Measurements from ENCODE around the gene SURF4.
"Not testable (repeated sequence)": the region's sequence is repeated elsewhere in the genome, so short reads cannot be mapped to it uniquely, and the experiment has no call there.

Gene SURF4

DNA sequence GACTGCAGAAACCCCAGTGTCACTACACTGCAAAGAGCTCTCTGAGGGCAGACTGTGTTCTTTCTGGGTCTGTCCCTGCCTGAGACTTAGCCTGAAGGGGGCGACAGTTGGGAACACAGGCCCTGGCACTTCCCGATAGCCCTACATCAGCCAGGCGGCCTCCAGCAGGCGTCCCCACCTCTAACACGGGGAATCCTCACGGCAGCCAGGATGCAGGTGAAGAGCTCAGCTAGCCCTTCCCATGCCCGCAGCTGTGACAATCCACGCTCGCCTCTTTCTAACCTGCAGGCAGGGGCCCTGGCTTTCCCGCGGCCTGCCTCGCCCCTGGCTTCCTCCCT is 33.8 kb downstream of the SURF4 start:
- H3K4me1 ChIP-seq (ENCODE audit: insufficient read depth, low read length): peaks cover 7% of the 10 kb centered on the region
- no peak overlapping the region for H3K4me3 ChIP-seq (ENCODE audit: low read length)
- no peak overlapping the region for H3K9ac ChIP-seq (ENCODE audit: low read depth, low read length)
- no peaks in the 10 kb centered on the region for H3K27me3 ChIP-seq (ENCODE audit: insufficient read depth, low read length)
- peaks cover 79% of the 10 kb centered on the region for H3K36me3 ChIP-seq (ENCODE audit: insufficient read depth, low read length)
- no peaks in the 10 kb centered on the region for H3K9me3 ChIP-seq (ENCODE audit: insufficient read depth, low read depth, low read length)
- peak overlapping the region; percentile 62; the same call in 1 of the 2 replicates for H3K27ac ChIP-seq (ENCODE audit: low read depth, low read length)
- WGBS: 73% methylated on average over 12 of the region's 12 CpGs

GRCh38 chr9:133341369-133342068 is 34.3 kb downstream of the SURF4 start:
- Histone ChIP-seq H3K9ac (ENCODE audit: low read depth, low read length) (no peak overlapping the region), H3K4me3 (ENCODE audit: low read length) (no peak overlapping the region), H3K36me3 (ENCODE audit: insufficient read depth, low read length) (peaks cover 79% of the 10 kb centered on the region), H3K27ac (ENCODE audit: low read depth, low read length) (no peak overlapping the region), H3K4me1 (ENCODE audit: insufficient read depth, low read length) (peaks cover 4% of the 10 kb centered on the region), H3K27me3 (ENCODE audit: insufficient read depth, low read length) (no peaks in the 10 kb centered on the region), H3K9me3 (ENCODE audit: insufficient read depth, low read depth, low read length) (no peaks in the 10 kb centered on the region)
- 94% methylated on average over 15 of the region's 15 CpGs for WGBS

DNA sequence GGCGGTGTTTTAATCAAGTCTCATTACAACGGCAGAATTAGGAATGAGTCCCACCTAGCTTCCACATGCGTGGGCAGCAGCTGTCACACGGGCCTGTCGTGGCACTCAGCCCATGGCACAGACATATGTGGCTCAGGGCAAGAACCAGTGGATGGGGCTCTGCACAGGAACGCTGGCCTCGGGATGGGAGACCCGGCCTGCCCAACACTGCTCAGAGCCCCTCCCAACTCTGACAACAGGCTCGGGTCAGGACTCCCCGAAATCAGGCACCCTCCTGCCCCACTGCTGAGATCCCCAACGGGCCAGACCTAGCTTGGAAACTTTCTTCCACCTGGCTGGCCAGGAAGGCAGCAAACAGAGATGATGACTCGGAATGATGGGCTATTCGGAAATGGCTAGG is 34.9 kb downstream of the SURF4 start:
- Histone ChIP-seq H3K9me3 (ENCODE audit: insufficient read depth, low read depth, low read length) (no peaks in the 10 kb centered on the region), H3K27ac (ENCODE audit: low read depth, low read length) (no peak overlapping the region), H3K4me3 (ENCODE audit: low read length) (no peak overlapping the region), H3K36me3 (ENCODE audit: insufficient read depth, low read length) (peaks cover 74% of the 10 kb centered on the region), H3K27me3 (ENCODE audit: insufficient read depth, low read length) (no peaks in the 10 kb centered on the region), H3K9ac (ENCODE audit: low read depth, low read length) (no peak overlapping the region), H3K4me1 (ENCODE audit: insufficient read depth, low read length) (no peaks in the 10 kb centered on the region)
- 96% methylated on average over 13 of the region's 13 CpGs for WGBS

DNA sequence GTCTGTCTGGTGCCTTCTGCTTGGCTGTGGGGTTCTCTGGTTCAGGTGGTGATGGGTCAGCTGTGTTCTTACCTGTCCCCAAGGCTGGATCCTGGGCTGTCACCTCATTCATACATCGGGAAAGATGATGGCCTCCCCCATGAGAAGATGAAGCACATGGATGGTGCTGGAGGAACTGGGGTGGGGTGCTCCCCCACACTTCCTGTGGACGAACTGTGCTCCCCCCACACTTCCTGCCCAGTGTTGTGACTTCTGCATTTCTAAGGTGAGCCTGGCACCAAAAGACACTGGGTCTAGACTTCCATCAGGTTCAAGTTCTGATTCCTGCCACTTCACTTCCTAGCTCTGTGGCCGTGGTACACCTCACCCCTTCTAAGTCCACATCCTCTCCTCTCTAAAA is 35.6 kb downstream of the SURF4 start:
- Histone ChIP-seq H3K27ac (ENCODE audit: low read depth, low read length) (no peak overlapping the region), H3K4me1 (ENCODE audit: insufficient read depth, low read length) (no peaks in the 10 kb centered on the region), H3K9ac (ENCODE audit: low read depth, low read length) (no peak overlapping the region), H3K36me3 (ENCODE audit: insufficient read depth, low read length) (peaks cover 67% of the 10 kb centered on the region), H3K27me3 (ENCODE audit: insufficient read depth, low read length) (no peaks in the 10 kb centered on the region), H3K9me3 (ENCODE audit: insufficient read depth, low read depth, low read length) (no peaks in the 10 kb centered on the region), H3K4me3 (ENCODE audit: low read length) (no peak overlapping the region)
- WGBS: 96% methylated on average over 3 of the region's 3 CpGs

GRCh38 chr9:133339641-133340040 is 36.2 kb downstream of the SURF4 start:
- Histone ChIP-seq H3K27ac (ENCODE audit: low read depth, low read length) (no peak overlapping the region), H3K9ac (ENCODE audit: low read depth, low read length) (no peak overlapping the region), H3K36me3 (ENCODE audit: insufficient read depth, low read length) (peaks cover 62% of the 10 kb centered on the region), H3K27me3 (ENCODE audit: insufficient read depth, low read length) (no peaks in the 10 kb centered on the region), H3K4me1 (ENCODE audit: insufficient read depth, low read length) (peaks cover 4% of the 10 kb centered on the region; the same call in 1 of the 2 replicates), H3K4me3 (ENCODE audit: low read length) (no peak overlapping the region), H3K9me3 (ENCODE audit: insufficient read depth, low read depth, low read length) (no peaks in the 10 kb centered on the region)
- 93% methylated on average over 5 of the region's 5 CpGs for WGBS

- no peaks in the 10 kb centered on the region for H3K9me3 ChIP-seq (ENCODE audit: insufficient read depth, low read depth, low read length)
- peaks cover 62% of the 10 kb centered on the region for H3K36me3 ChIP-seq (ENCODE audit: insufficient read depth, low read length)
- no peaks in the 10 kb centered on the region for H3K27me3 ChIP-seq (ENCODE audit: insufficient read depth, low read length)
- H3K9ac ChIP-seq (ENCODE audit: low read depth, low read length): peak within 1 kb of the TSS; percentile 96
- peaks cover 7% of the 10 kb centered on the region; the same call in 1 of the 2 replicates for H3K4me1 ChIP-seq (ENCODE audit: insufficient read depth, low read length)
- H3K4me3 ChIP-seq (ENCODE audit: low read length): peak within 1 kb of the TSS; percentile 99
- whole genome bisulfite sequencing: 4% methylated on average over 70 of the region's 70 CpGs
- H3K27ac ChIP-seq (ENCODE audit: low read depth, low read length): peak within 1 kb of the TSS; percentile 95
Observed at GRCh38 chr9:133335924-133336811, 39.7 kb downstream of the SURF4 start, which contains the start of gene SURF6. Gene SURF6 (minus strand): TSS chr9:133336188. CDS start chr9:133336132, 56 bp downstream.

DNA sequence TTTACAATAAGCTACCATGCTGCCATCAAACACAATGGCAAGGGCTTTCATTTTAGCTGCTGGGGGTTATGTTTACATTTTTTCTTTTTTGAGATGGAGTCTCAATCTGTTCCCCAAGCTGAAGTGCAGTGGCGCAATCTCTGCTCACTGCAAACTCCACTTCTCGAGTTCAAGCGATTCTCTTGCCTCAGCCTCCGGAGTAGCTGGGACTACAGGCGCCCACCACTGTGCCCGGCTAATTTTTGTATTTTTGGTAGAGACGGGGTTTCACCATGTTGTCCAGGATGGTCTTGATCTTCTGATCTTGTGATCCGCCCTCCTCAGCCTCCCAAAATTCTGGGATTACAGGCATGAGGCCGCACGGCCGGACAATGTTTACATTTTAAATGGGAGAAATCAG is 41.0 kb downstream of the SURF4 start:
- H3K4me1 ChIP-seq (ENCODE audit: insufficient read depth, low read length); H3K27ac ChIP-seq (ENCODE audit: low read depth, low read length); H3K9me3 ChIP-seq (ENCODE audit: insufficient read depth, low read depth, low read length); H3K27me3 ChIP-seq (ENCODE audit: insufficient read depth, low read length): not testable (repeated sequence)
- Histone ChIP-seq H3K4me3 (ENCODE audit: low read length) (peak overlapping the region; percentile 99), H3K36me3 (ENCODE audit: insufficient read depth, low read length) (peaks cover 61% of the 10 kb centered on the region), H3K9ac (ENCODE audit: low read depth, low read length) (peak overlapping the region; percentile 96)
- WGBS: 82% methylated on average over 11 of the region's 11 CpGs

- Histone ChIP-seq H3K4me3 (ENCODE audit: low read length) (peak overlapping the region; percentile 99; the same call in 1 of the 2 replicates), H3K36me3 (ENCODE audit: insufficient read depth, low read length) (peaks cover 56% of the 10 kb centered on the region)
Observed at GRCh38 chr9:133334161-133334560, 41.7 kb downstream of the SURF4 start.

GRCh38 chr9:133333566-133333965 is 42.3 kb downstream of the SURF4 start:
- peaks cover 7% of the 10 kb centered on the region; the same call in 1 of the 2 replicates for H3K4me1 ChIP-seq (ENCODE audit: insufficient read depth, low read length)
- peaks cover 50% of the 10 kb centered on the region for H3K36me3 ChIP-seq (ENCODE audit: insufficient read depth, low read length)
- H3K27ac ChIP-seq (ENCODE audit: low read depth, low read length): no peak overlapping the region
- no peak overlapping the region for H3K9ac ChIP-seq (ENCODE audit: low read depth, low read length)
- WGBS: 93% methylated on average over 10 of the region's 10 CpGs
- H3K9me3 ChIP-seq (ENCODE audit: insufficient read depth, low read depth, low read length): no peaks in the 10 kb centered on the region
- no peaks in the 10 kb centered on the region for H3K27me3 ChIP-seq (ENCODE audit: insufficient read depth, low read length)
- no peak overlapping the region for H3K4me3 ChIP-seq (ENCODE audit: low read length)

More at GRCh38 chr9:133334161-133334560, 41.7 kb downstream of the SURF4 start:
- H3K4me1 ChIP-seq (ENCODE audit: insufficient read depth, low read length): peaks cover 7% of the 10 kb centered on the region; the same call in 1 of the 2 replicates
- H3K9me3 ChIP-seq (ENCODE audit: insufficient read depth, low read depth, low read length): no peaks in the 10 kb centered on the region
- H3K27ac ChIP-seq (ENCODE audit: low read depth, low read length): no peak overlapping the region; the same call in 1 of the 2 replicates
- no peaks in the 10 kb centered on the region for H3K27me3 ChIP-seq (ENCODE audit: insufficient read depth, low read length)
- H3K9ac ChIP-seq (ENCODE audit: low read depth, low read length): no peak overlapping the region
- 74% methylated on average over 6 of the region's 6 CpGs for WGBS

DNA sequence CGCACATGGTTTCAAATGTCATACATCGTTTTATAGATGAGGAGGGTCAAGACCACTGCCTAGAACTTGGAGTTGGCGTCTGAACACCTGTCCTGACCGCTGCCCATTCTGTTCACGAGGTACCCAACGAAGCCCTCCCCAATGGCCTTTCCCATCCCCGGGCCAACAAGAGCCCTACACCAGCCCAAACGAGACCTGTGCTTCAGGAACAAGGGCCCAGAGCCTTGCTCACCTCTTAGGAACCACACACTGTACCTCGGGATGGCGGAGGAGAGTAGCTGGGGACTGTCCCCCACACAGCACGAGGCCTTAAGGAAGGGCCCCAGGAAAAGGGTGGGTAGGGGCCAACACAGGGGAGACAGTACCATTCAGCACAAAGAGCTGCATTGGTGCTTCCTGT is 42.8 kb downstream of the SURF4 start:
- H3K9ac ChIP-seq (ENCODE audit: low read depth, low read length): no peak overlapping the region
- H3K36me3 ChIP-seq (ENCODE audit: insufficient read depth, low read length): peaks cover 50% of the 10 kb centered on the region
- no peak overlapping the region for H3K4me3 ChIP-seq (ENCODE audit: low read length)
- WGBS: 96% methylated on average over 11 of the region's 11 CpGs
- H3K27me3 ChIP-seq (ENCODE audit: insufficient read depth, low read length): no peaks in the 10 kb centered on the region
- peaks cover 7% of the 10 kb centered on the region; the same call in 1 of the 2 replicates for H3K4me1 ChIP-seq (ENCODE audit: insufficient read depth, low read length)
- no peak overlapping the region for H3K27ac ChIP-seq (ENCODE audit: low read depth, low read length)
- no peaks in the 10 kb centered on the region for H3K9me3 ChIP-seq (ENCODE audit: insufficient read depth, low read depth, low read length)

GRCh38 chr9:133332381-133332730 is 43.5 kb downstream of the SURF4 start:
- 90% methylated on average over 20 of the region's 20 CpGs for WGBS
- H3K9me3 ChIP-seq (ENCODE audit: insufficient read depth, low read depth, low read length): no peaks in the 10 kb centered on the region
- no peak overlapping the region for H3K9ac ChIP-seq (ENCODE audit: low read depth, low read length)
- H3K27me3 ChIP-seq (ENCODE audit: insufficient read depth, low read length): no peaks in the 10 kb centered on the region
- peaks cover 7% of the 10 kb centered on the region; the same call in 1 of the 2 replicates for H3K4me1 ChIP-seq (ENCODE audit: insufficient read depth, low read length)
- no peak overlapping the region for H3K4me3 ChIP-seq (ENCODE audit: low read length)
- H3K36me3 ChIP-seq (ENCODE audit: insufficient read depth, low read length): peaks cover 50% of the 10 kb centered on the region
- no peak overlapping the region for H3K27ac ChIP-seq (ENCODE audit: low read depth, low read length)

All from HUES64 (cell line).